HG03571 (cell line): ENCODE results near the gene ACKR3.

Source experiments
- ATAC-seq: cut with Tn5 transposase; IDR thresholded peaks from one replicate; pipeline ENCODE4 v1.9.1; 2021; ENCODE audit not compliant: unreplicated experiment

Gene ACKR3

DNA sequence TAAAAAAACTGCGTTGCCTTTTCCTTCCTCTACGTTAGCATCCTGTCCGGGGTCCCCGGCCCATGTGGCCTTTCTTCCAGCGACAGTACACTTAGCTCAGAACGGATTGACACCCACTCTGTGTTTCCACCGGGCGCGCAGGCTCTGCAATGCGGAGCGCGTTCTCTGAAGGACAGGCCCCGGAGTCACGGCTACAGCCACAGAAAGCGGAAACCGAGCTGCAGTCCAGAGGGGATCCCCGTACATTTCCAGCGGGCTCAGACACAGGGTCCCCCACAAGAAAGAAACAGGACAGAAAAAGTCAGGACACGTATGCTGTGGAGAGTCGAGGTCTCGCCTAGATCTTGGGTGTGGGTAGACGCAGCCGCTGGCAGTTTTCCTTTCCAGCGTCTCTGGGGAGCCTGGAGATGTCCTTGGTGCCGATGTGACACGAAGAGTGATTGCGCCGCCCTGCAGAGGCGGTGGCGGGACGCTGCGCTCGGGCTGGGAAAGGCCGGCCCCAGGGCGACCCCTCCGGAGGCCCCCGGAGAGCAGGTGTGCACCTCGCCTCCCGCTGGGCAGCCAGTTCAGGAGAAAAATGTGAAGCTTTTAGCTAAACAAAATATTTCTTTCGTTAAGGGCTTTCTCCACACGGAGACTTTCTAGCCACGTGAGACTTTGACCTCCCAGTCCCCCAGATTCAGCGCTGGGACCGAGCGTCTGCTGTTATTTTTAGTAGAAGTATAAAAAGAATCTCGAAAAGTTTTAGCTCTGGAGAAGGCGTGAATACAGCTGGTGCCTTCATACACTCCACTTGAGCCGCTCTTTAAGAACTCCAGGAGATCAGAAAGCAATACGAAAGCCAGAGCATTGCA lies 1.3 kb upstream of the ACKR3 start:
- ATAC-seq = peak; percentile 41

DNA sequence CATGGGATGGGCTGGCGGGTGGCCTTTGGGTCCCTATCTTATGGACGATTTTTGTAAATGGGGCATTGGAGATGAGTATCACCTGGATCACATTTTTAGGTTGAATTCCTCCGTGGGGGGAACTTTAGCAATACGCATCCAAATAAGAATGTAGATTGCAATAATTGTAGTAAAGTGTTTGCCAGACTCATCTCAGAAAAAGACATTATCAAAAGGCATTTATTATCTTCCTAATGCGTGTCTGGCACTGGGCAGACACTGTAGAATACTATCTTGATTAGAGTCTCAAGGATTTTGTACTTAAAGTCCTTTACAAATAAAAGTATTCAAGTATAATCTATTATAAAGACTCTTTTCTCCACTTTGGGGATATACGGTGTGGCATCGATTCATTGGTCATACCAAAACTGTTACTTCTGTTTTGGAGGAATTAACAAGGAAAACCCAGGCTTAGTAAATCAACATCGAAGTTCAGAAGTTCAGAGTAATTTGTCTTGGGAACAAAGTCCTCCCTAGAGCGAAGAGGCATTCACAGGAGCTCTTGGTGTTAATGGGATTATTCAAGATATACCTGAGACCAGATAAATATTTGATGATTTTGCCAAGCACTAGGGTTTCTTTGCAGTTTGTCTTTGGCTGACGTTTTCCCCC lies 578 bp upstream of the ACKR3 start:
- ATAC-seq = no peak

DNA sequence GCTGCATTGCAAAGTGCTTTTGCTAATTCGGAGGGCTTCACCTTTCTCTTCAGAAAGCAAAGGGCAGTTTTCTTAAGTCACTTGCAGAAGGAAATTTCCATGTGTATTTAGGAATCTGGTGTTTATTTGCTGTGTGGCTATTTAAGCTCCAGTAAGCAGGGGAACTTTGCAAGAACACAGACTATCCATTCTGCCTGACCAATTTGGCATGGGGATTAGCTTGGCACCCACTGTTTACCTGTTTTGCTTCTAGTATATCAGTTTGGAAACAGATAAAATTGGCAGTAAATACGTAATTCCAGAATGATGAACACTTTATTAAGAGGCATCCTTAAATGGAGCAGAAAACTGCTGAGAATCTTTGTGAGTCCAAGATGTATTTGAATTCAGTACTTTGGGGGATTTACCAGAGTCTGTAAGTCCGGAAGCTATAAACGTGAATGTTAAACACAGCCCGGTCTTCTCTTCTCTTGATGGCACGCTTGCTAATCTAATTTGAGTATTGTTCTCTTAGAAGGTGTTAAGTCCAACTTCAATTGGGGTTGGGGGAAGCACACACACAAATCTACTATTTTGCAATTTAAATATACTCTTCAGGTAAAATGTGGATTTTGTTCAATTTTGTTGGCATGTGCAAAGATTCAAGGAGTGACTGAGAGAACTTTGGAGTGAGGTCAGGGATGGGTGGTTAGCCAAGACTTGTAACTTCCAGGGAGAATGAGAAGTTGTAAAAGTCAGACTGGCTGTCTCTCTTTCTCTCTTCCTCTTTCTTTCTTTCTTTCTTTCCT lies 650 bp downstream of the ACKR3 start:
- no peak for ATAC-seq

- ATAC-seq = no peak
Measured at GRCh38 chr2:236571145-236571544, 1.5 kb downstream of the ACKR3 start.

- ATAC-seq = no peak
Measured at GRCh38 chr2:236572482-236572881, 2.9 kb downstream of the ACKR3 start.

DNA sequence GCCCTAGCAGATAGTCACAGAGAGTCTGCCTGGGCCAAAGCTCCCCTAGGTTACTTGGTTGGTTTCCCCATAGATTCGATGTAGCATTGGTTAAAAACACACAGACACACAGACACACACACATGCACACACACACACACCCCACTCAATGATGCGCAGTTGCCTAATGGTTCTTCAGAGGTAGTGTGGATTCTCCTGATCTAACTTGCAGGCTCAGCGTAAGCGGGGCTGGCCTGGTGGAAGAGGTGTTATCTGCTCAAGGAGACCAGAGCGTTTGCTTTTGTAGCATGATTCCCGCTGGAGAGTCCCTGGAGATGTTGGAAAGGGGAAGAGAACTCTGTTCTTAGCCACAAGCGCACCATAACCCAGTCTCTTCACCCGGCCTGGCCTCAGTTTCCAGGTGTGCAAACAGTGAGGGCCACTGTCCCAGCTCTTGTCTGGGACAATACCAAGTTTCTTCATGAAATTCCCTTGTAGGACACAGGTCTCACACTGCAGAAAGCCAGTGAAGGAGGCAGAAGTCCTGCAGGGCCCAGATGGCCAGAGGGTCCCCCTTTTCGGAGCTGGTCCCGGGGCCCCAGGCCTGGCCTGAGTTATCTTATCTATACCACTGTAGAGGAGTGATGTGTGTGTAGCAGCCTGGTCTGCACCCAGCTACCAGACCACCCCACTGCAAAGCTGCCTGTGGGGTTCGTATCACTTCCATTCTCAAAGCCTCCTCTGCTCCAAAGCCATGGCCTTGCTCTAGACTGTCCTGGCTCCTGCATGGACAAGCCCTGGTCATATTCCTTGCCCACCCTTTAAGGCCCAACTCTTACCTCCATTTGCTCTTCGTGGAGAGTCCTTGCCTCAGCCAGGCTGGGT lies 3.7 kb downstream of the ACKR3 start:
- ATAC-seq = no peak

- ATAC-seq = no peak
Measured at GRCh38 chr2:236574000-236574399, 4.4 kb downstream of the ACKR3 start.

DNA sequence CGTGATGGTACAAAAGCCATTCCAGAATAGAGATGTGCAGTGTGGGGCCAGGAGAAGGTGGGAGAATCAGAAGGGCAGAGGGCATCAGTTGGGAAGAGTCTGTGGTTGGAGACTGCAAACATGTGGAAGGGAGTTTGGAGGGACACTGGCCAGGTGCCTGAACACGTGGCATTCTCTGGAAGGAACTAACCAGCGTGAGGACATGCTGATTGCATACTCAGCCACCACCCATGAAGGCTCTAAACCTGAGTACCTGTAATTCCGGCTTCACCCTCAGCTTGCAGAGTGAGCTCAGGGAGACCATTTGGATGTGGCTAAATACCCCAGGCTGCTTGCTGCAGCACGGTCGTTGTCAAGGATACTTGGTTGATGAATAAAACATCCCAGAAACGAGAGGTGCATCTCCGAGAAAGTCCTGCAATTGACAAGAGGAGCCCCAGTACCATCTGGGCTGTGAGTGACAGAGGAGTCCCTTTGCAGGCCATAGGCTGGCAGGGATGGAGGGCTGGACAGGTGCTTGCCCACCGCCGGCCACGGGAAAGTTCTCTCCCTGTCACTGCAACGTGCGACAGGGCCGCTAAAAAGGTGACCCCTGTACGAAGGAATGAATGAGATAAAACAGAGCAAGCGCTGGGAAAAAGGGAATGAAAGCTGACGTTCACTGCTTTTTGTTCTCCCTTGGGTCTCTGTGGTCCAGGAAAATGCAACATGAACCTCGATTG lies 5.0 kb downstream of the ACKR3 start:
- no peak for ATAC-seq

- ATAC-seq = no peak
Measured at GRCh38 chr2:236575510-236575909, 5.9 kb downstream of the ACKR3 start.

DNA sequence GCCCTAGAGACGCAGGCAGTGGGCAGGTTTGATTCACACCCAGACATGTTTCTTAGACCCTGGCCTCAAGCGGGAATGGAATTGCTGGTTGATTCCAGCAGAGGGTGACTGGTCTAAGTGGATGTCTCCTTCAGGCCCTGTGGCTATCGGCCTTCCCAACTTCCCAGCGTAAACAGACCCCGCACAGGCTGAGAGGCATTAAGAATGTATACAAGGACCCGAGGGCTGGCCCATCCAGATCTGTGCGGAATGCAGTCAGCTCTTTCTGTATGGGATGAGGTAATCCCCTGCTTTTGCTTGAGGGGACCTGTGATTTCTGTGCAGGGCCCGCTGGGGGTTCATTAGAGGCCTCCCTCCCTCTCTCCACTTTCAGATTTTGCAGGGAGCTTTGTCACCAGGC lies 6.5 kb downstream of the ACKR3 start:
- ATAC-seq = no peak

DNA sequence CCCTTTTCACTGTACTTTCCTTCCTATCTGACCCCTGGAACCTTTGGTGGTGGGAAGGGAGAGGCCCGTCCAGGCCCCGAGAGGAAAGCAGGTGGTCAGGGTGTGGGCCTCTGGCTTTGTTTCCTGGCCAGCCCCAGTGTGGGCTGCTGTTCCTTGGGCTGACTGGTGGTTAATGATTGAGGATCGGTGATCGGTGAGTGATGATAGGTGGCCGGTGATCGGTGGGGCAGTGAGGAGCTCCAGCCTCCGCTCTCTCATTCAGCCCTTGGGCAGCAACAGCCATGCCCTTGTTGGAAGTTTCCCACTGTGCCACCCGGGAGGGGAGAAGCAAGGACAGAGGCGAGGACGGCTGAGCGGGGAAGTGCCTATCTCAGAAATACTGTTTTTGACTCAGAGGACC lies 7.3 kb downstream of the ACKR3 start:
- ATAC-seq = no peak

- no peak for ATAC-seq
Measured at GRCh38 chr2:236577481-236578410, 8.1 kb downstream of the ACKR3 start.

DNA sequence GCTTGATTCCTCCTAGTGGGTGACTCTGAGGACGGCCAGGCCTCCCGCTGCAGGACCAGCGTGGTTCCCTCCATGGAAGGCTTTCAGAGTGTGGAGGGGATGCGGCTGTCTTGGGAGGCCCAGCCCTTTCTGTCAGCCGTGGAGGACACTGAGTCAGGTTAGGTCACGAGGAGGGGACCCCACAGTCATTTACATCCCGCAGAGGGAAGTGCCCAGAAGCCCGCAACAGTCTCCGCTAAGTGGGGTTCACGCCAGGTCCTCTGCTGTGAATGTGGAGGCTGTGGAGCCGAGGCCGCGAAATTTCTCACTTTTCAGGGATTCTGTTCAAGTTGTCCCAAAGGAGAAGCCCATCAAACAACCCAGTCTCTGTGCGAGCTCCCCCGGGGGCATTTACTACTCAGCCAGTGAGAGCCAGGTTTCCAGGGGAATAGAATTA lies 8.8 kb downstream of the ACKR3 start:
- no peak for ATAC-seq

DNA sequence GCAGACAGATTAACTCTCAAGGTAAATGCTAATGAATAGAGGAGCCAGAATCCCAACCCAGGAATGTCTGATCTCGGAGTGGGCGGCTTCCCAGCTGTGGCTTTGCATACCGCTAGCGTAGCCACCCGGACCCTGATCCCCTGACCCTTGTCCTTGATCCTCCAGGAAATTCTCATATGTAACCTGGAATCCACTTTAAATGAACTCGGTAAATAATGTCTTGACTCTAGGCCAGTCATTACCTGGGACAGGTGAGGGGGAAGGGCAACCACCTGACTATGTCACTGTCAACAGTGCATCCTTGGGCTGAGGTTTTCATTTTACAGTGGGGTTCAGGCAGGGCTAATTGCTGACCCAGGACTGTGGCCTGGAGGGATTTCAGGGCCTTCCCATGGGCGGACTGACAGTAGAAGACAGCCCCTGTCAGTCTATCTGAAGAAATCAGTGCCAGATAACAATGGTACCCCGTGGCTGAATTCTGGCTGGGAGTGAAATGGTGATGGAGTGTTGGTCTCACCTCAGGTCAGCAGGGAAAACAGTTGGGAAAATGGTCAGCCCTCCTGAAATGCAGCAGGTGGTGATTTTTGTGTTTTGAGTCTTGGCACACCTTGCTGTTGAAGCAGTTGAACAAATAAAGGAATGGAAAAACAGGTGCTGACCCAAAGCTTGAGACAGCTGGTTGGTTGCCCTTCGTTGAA lies 9.6 kb downstream of the ACKR3 start:
- ATAC-seq = no peak

DNA sequence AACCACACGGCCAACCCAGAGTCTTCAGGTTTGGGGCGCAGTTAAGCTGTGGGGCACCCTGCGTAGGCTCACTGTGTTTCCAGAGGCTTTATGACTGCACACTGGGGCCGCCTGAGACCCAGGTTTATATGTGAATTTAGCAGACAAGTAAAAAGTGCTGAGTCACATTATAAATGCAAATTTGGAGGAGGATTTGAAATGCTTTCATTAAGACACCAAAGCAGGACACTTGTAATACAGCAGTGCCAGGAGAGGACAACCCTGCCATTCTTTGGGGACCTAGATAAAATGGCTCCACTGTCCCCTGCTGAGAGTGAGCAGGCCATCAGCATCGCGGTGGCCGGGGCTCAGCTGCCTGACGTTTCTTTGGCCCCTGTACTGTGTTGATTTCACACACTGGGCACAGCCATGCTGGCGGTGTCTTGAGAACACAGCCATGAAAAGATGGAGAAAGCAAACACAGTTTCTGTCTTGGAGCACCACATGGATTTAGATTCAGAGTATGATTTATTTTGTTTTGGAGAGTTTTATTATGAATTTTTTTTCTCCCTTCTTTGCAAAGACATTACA lies 10.2 kb downstream of the ACKR3 start:
- ATAC-seq = no peak

DNA sequence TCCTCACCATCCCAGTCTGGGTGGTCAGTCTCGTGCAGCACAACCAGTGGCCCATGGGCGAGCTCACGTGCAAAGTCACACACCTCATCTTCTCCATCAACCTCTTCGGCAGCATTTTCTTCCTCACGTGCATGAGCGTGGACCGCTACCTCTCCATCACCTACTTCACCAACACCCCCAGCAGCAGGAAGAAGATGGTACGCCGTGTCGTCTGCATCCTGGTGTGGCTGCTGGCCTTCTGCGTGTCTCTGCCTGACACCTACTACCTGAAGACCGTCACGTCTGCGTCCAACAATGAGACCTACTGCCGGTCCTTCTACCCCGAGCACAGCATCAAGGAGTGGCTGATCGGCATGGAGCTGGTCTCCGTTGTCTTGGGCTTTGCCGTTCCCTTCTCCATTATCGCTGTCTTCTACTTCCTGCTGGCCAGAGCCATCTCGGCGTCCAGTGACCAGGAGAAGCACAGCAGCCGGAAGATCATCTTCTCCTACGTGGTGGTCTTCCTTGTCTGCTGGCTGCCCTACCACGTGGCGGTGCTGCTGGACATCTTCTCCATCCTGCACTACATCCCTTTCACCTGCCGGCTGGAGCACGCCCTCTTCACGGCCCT lies 11.2 kb downstream of the ACKR3 start:
- no peak for ATAC-seq

- no peak for ATAC-seq
Measured at GRCh38 chr2:236581546-236581945, 11.9 kb downstream of the ACKR3 start.

GRCh38 chr2:236582968-236583367 lies 13.3 kb downstream of the ACKR3 start:
- no peak for ATAC-seq
